Measurements from ENCODE around the gene CST6.

The CST6 gene

DNA sequence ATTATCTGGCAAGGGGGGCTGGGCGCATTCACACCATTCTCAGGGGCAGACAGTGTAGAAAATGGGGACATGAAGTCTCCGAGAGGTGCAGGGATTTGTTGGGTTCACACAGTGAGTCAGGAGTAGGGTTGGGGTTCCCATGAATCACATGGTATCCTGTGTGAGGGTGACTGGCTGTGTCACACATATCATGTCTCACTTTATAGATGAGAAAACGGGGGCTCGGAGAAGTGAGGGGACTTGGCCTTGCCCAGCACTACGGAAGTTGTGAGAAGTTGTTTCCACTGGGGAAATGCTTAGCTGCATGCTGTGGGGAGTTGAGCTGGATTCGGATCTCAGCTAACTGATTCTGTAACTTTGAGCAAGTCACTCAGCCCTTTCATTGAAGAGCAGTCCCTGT lies 32.9 kb downstream of the CST6 start:
- TF ChIP-seq CTCF (IDR thresholded peaks at IDR 0.05; ENCODE audit: poor library complexity, severe bottlenecking), result no peak
- DNase-seq (ENCODE audit: low spot score) (no peak), ATAC-seq (ENCODE audit: low read depth) (no peak)
- Histone ChIP-seq H3K36me3 (ENCODE audit: low read depth) (no peaks in the 10 kb centered on the region), H3K27me3 (ENCODE audit: insufficient read depth, poor library complexity, severe bottlenecking) (no peaks in the 10 kb centered on the region), H3K4me1 (ENCODE audit: insufficient read depth, poor library complexity, severe bottlenecking) (no peaks in the 10 kb centered on the region), H3K9me3 (ENCODE audit: severe bottlenecking) (no peaks in the 10 kb centered on the region), H3K4me3 (ENCODE audit: severe bottlenecking) (no peak overlapping the region), H3K27ac (ENCODE audit: poor library complexity, severe bottlenecking) (no peak overlapping the region)

DNA sequence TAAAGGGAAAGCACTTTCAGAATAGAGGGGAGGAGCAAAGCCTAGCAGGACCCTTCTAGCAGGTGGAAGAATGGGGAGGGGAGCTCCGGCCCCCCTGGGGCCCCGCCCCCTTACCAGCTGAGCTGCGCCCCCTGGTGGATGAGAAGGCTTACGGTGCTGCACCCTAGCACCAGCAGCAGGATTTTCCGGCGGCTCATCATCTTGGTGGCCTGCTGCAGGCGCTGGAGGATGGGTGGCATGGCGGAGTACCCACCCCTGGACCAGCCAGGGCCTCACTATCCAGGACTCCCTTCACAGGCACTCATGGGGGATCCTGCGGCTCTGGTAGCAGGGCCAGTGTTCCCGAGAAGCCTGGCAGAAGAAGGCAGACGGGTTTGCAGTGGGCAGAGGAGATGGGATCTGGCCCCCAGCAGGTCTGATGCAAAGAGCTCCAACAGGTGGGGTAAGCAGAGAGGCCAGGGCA lies 33.4 kb downstream of the CST6 start:
- Histone ChIP-seq H3K4me3 (ENCODE audit: severe bottlenecking) (no peak overlapping the region), H3K36me3 (ENCODE audit: low read depth) (no peaks in the 10 kb centered on the region), H3K4me1 (ENCODE audit: insufficient read depth, poor library complexity, severe bottlenecking) (no peaks in the 10 kb centered on the region), H3K9me3 (ENCODE audit: severe bottlenecking) (no peaks in the 10 kb centered on the region), H3K27me3 (ENCODE audit: insufficient read depth, poor library complexity, severe bottlenecking) (no peaks in the 10 kb centered on the region), H3K27ac (ENCODE audit: poor library complexity, severe bottlenecking) (no peak overlapping the region)
- peak; percentile 84 for TF ChIP-seq CTCF (IDR thresholded peaks at IDR 0.05; ENCODE audit: poor library complexity, severe bottlenecking)
- DNase-seq (ENCODE audit: low spot score) (no peak), ATAC-seq (ENCODE audit: low read depth) (peak; percentile 81)

GRCh38 chr11:66046901-66047300 lies 35.1 kb downstream of the CST6 start:
- DNase-seq (ENCODE audit: low spot score) (no peak), ATAC-seq (ENCODE audit: low read depth) (no peak)
- no peak overlapping the region for H3K27ac ChIP-seq (ENCODE audit: poor library complexity, severe bottlenecking)
- TF ChIP-seq CTCF (IDR thresholded peaks at IDR 0.05; ENCODE audit: poor library complexity, severe bottlenecking), result no peak
- H3K4me3 ChIP-seq (ENCODE audit: severe bottlenecking), result no peak overlapping the region
- peaks cover 8% of the 10 kb centered on the region for H3K4me1 ChIP-seq (ENCODE audit: insufficient read depth, poor library complexity, severe bottlenecking)
- no peaks in the 10 kb centered on the region for H3K36me3 ChIP-seq (ENCODE audit: low read depth)
- no peaks in the 10 kb centered on the region for H3K9me3 ChIP-seq (ENCODE audit: severe bottlenecking)
- no peaks in the 10 kb centered on the region for H3K27me3 ChIP-seq (ENCODE audit: insufficient read depth, poor library complexity, severe bottlenecking)

GRCh38 chr11:66047541-66048365 lies 35.9 kb downstream of the CST6 start:
- Histone ChIP-seq H3K9me3 (ENCODE audit: severe bottlenecking) (no peaks in the 10 kb centered on the region), H3K4me3 (ENCODE audit: severe bottlenecking) (no peak overlapping the region), H3K36me3 (ENCODE audit: low read depth) (peaks cover 4% of the 10 kb centered on the region; the same call in 1 of the 2 replicates), H3K27ac (ENCODE audit: poor library complexity, severe bottlenecking) (no peak overlapping the region), H3K4me1 (ENCODE audit: insufficient read depth, poor library complexity, severe bottlenecking) (peaks cover 8% of the 10 kb centered on the region), H3K27me3 (ENCODE audit: insufficient read depth, poor library complexity, severe bottlenecking) (no peaks in the 10 kb centered on the region)
- no peak for TF ChIP-seq CTCF (IDR thresholded peaks at IDR 0.05; ENCODE audit: poor library complexity, severe bottlenecking)
- no peak for DNase-seq (ENCODE audit: low spot score)
- ATAC-seq (ENCODE audit: low read depth), result no peak
